ENCODE results near the gene NPIPA2. TPM values are rescaled to one million over a fixed set of nuclear protein-coding genes. Genes with fewer than 3 reads are reported as not detected.

Gene NPIPA2
- total RNA-seq, 5 donors from 2014 or later (not counting 1 experiment from before 2014, with no cell fraction given): 1.9 to 3.2 (median 2.4) TPM

Other genes starting within 250 kb of the NPIPA2 start
- gene PARN, start 112.3 kb upstream of the NPIPA2 start, total RNA-seq: 10 to 100 TPM; 34.4 to 42.7 (median 38.4) TPM
- gene BFAR, start 109.6 kb upstream of the NPIPA2 start, total RNA-seq: 10 to 100 TPM; 36.6 to 72.8 (median 60.9) TPM
- under 1 TPM in 1 of 5 donors, not detected in 4; 0.29 TPM for gene PLA2G10, start 48.2 kb upstream of the NPIPA2 start, total RNA-seq
- gene NPIPA3, start 39.1 kb upstream of the NPIPA2 start, total RNA-seq: 1 to 10 TPM; 1.2 to 10.0 (median 2.8) TPM
- 10 to 100 TPM; 32.5 to 38.4 (median 34.9) TPM for gene NOMO1, start 91.2 kb downstream of the NPIPA2 start, total RNA-seq
- 100 to 1,000 TPM; 116 to 163 (median 134) TPM for gene NPIPA1, start 194.9 kb downstream of the NPIPA2 start, total RNA-seq
- 10 to 100 TPM; 63.3 to 84.7 (median 72.4) TPM for gene PDXDC1, start 232.5 kb downstream of the NPIPA2 start, total RNA-seq

Data from T-cell (primary cell).